ENCODE results near the gene LDLRAD2. TPM values are rescaled to one million over a fixed set of nuclear protein-coding genes. Genes with fewer than 3 reads are reported as not detected.

LDLRAD2 gene
- polyA plus RNA-seq, 2 of the 4 experiments (the other 2 are of a cell fraction), result 0.08 TPM; not detected in 1

DNA sequence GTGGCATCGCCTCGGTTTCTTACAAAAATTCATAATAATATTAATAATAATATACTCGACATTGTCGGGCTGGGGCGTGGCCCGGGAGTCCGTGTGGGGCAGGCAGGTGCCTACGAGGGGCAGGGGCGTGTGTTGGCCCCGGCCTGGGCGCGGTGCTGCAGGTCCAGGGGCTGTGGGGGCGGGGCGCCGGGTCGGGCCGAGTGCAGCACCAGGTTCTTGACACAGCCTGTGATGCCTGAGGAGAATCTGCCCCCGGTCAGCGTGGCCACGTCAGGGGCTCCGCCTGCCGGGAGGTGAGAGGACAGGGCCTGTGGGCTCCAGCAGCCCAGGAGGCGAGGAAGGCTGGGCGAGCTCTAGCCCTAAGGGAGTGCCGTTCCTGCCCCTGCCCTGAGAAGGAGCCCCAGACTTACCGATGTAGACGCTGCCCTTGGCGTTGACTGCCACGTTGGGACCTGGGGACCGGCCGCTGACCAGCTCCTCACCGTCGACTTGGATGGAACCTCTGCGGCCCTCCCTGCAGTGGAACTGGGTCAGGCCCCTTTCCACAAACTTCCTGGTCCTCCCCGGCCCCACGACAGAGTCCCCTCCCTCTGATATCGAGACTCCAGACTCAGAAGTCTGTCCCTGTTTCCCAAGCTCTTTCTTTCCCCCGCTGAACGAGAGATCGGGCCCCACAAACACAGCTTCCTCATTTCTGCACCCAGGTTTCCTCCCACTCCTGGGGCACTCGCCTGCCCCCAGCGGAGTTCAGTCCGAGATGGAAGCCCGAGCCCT is 11.3 kb downstream of the LDLRAD2 start:
- FAIRE-seq (no peak), ATAC-seq (no peak), DNase-seq (ENCODE audit: low read depth in 1 of 2, low spot score in 1 of 2) (no peak)
- ChIA-PET POLR2A (no interaction called here), CTCF (interaction anchor here (1.1 kb wide), 1 partner anchor 17 kb away, joined by 4 read pairs; no protein-coding TSS in a partner anchor)
- Histone ChIP-seq H3K4me1 (no peaks in the 10 kb centered on the region), H3K9me3 (no peaks in the 10 kb centered on the region), H3K27ac (no peak overlapping the region), H3K4me3 (no peak overlapping the region), H3K4me2 (no peak overlapping the region)
- no peak for TF ChIP-seq MAZ (IDR thresholded peaks at IDR 0.05; ENCODE audit: borderline replicate concordance, low read depth, low read length)
- WGBS (ENCODE audit: missing lambda C conversion rate), result 92% methylated on average over 38 of the region's 44 CpGs

- Histone ChIP-seq H3K4me3 (no peak overlapping the region), H3K4me2 (no peak overlapping the region), H3K27ac (no peak overlapping the region), H3K9me3 (no peaks in the 10 kb centered on the region), H3K4me1 (no peaks in the 10 kb centered on the region)
- CTCF ChIA-PET, result interaction anchor here (0.6 kb wide), 1 partner anchor 30 kb away, joined by 3 read pairs; no protein-coding TSS in a partner anchor
- 75% methylated on average over 4 of the region's 22 CpGs for WGBS (ENCODE audit: missing lambda C conversion rate)
- no peak for ATAC-seq
- POLR2A ChIA-PET, result no interaction called here
- no peak for DNase-seq (ENCODE audit: low read depth in 1 of 2, low spot score in 1 of 2)
- FAIRE-seq, result no peak
- TF ChIP-seq MYC (IDR thresholded peaks at IDR 0.05; ENCODE audit: borderline replicate concordance, low read length) (no peak), ZNF302 (CRISPR knock-in tag; IDR thresholded peaks at IDR 0.05) (no peak), NPAS2 (CRISPR knock-in tag; IDR thresholded peaks at IDR 0.05; ENCODE audit: borderline replicate concordance) (no peak), EP300 (IDR thresholded peaks at IDR 0.05) (no peak), EHMT2 (IDR thresholded peaks at IDR 0.05; ENCODE audit: low read depth) (no peak), PHF8 (IDR thresholded peaks at IDR 0.05; ENCODE audit: borderline replicate concordance, low read depth) (no peak), TP53 (CRISPR knock-in tag; IDR thresholded peaks at IDR 0.05) (no peak), FOSL2 (IDR thresholded peaks at IDR 0.05) (no peak), FOSL2 (CRISPR knock-in tag; IDR thresholded peaks at IDR 0.05) (no peak), ZFP36 (IDR thresholded peaks at IDR 0.05; ENCODE audit: borderline replicate concordance, partially characterized antibody) (no peak), ATOH8 (CRISPR knock-in tag; IDR thresholded peaks at IDR 0.05; ENCODE audit: low read depth) (no peak), MAZ (IDR thresholded peaks at IDR 0.05; ENCODE audit: borderline replicate concordance, low read depth, low read length) (no peak)
- TF ChIP-seq, protein P1, sequence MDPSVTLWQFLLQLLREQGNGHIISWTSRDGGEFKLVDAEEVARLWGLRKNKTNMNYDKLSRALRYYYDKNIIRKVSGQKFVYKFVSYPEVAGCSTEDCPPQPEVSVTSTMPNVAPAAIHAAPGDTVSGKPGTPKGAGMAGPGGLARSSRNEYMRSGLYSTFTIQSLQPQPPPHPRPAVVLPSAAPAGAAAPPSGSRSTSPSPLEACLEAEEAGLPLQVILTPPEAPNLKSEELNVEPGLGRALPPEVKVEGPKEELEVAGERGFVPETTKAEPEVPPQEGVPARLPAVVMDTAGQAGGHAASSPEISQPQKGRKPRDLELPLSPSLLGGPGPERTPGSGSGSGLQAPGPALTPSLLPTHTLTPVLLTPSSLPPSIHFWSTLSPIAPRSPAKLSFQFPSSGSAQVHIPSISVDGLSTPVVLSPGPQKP (IDR thresholded peaks at IDR 0.05; ENCODE audit: low read depth, low read length), result no peak
- TF ChIP-seq, protein P2, sequence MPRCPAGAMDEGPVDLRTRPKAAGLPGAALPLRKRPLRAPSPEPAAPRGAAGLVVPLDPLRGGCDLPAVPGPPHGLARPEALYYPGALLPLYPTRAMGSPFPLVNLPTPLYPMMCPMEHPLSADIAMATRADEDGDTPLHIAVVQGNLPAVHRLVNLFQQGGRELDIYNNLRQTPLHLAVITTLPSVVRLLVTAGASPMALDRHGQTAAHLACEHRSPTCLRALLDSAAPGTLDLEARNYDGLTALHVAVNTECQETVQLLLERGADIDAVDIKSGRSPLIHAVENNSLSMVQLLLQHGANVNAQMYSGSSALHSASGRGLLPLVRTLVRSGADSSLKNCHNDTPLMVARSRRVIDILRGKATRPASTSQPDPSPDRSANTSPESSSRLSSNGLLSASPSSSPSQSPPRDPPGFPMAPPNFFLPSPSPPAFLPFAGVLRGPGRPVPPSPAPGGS (IDR thresholded peaks at IDR 0.05), result no peak
Observed at GRCh38 chr1:21823980-21824702, 12.1 kb downstream of the LDLRAD2 start.

DNA sequence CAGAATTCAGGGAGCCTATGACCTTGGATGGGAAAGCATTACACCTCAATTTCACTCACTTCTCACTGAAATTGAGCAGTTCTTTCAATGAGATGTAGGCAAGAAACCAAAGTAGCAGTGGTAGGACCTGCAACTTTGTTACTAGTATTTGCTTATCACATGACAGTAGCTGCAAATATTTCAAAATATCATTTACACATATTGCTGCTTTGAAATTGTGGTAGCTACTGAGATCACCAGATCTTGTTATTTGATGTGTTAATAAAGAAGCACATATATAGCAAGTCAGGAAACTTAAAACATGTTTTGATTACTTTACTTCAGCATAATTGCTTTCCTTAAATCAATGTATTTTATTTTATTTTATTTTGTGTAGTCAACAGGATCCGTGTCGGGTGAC is 12.9 kb downstream of the LDLRAD2 start:
- no peaks in the 10 kb centered on the region for H3K4me1 ChIP-seq
- ChIA-PET CTCF (interaction anchor here (0.6 kb wide), 1 partner anchor 30 kb away, joined by 3 read pairs; no protein-coding TSS in a partner anchor), POLR2A (no interaction called here)
- no peak for DNase-seq (ENCODE audit: low read depth in 1 of 2, low spot score in 1 of 2)
- no peak overlapping the region for H3K4me3 ChIP-seq
- no peak for ATAC-seq
- no peak overlapping the region for H3K27ac ChIP-seq
- H3K4me2 ChIP-seq, result no peak overlapping the region
- WGBS (ENCODE audit: missing lambda C conversion rate), result 82% methylated on average over 2 of the region's 2 CpGs
- no peak for FAIRE-seq
- H3K9me3 ChIP-seq, result no peaks in the 10 kb centered on the region
- no peak for TF ChIP-seq RNF2 (IDR thresholded peaks at IDR 0.05; ENCODE audit: borderline replicate concordance, low read depth)
- no peak for TF ChIP-seq CTCF (IDR thresholded peaks at IDR 0.05)
- TF ChIP-seq TFCP2L1 (CRISPR knock-in tag; IDR thresholded peaks at IDR 0.05), result no peak
- TF ChIP-seq FOSL2 (IDR thresholded peaks at IDR 0.05), result no peak
- no peak for TF ChIP-seq FOSL2 (CRISPR knock-in tag; IDR thresholded peaks at IDR 0.05)
- TF ChIP-seq KDM5A (IDR thresholded peaks at IDR 0.05), result no peak
- TF ChIP-seq CHD2 (IDR thresholded peaks at IDR 0.05; ENCODE audit: low read length, partially characterized antibody), result no peak
- TF ChIP-seq USF2 (IDR thresholded peaks at IDR 0.05), result no peak
- TF ChIP-seq PHF8 (IDR thresholded peaks at IDR 0.05; ENCODE audit: borderline replicate concordance, low read depth), result no peak
- no peak for TF ChIP-seq RCOR1 (IDR thresholded peaks at IDR 0.05; ENCODE audit: low read depth, low read length)
- no peak for TF ChIP-seq POLR2A (IDR thresholded peaks at IDR 0.05; ENCODE audit: low read length)
- no peak for TF ChIP-seq E2F6 (IDR thresholded peaks at IDR 0.05; ENCODE audit: borderline replicate concordance, low read depth)
- no peak for TF ChIP-seq FOXS1 (CRISPR knock-in tag; IDR thresholded peaks at IDR 0.05)
- TF ChIP-seq ESRRA (IDR thresholded peaks at IDR 0.05; ENCODE audit: borderline replicate concordance, low read length), result no peak
- no peak for TF ChIP-seq ZFP36 (IDR thresholded peaks at IDR 0.05; ENCODE audit: borderline replicate concordance, partially characterized antibody)

All from A549 (cell line).